Karpas-422 (cell line): ENCODE measurements around the gene PRC1. TPM values are rescaled to one million over a fixed set of nuclear protein-coding genes. Genes with fewer than 3 reads are reported as not detected.
"Not testable (repeated sequence)": the region's sequence is repeated elsewhere in the genome, so short reads cannot be mapped to it uniquely, and the experiment has no call there.

Source experiments
- DNase-seq: peaks from one replicate; pipeline ENCODE4 v3.0.0-alpha.2; 2015
- H2AFZ ChIP-seq: fragments of 200-600 bp; sonication (generic); 2 replicates; pipeline ENCODE4 v1.6.1; 2014; ENCODE audit warnings: antibody characterized with exemption, low read length, mixed read lengths
- H3K27ac ChIP-seq: fragments of 200-600 bp; sonication (generic); 2 replicates; pipeline ENCODE4 v1.5.1; 2014; ENCODE audit warnings: mild to moderate bottlenecking, low read length, moderate library complexity
- H3K27me3 ChIP-seq: fragments of 200-600 bp; sonication (generic); 2 replicates; pipeline ENCODE4 v1.6.1; 2014; ENCODE audit warnings: low read length, mixed read lengths
- H3K36me3 ChIP-seq: fragments of 200-600 bp; sonication (generic); 2 replicates; pipeline ENCODE4 v1.6.1; 2014; ENCODE audit warnings: low read length, mixed read lengths; ENCODE audit not compliant: insufficient read depth
- H3K4me1 ChIP-seq: fragments of 200-600 bp; sonication (generic); 2 replicates; pipeline ENCODE4 v1.6.1; 2014; ENCODE audit warnings: mild to moderate bottlenecking, low read length, mixed read lengths
- H3K4me2 ChIP-seq: fragments of 200-600 bp; sonication (generic); 2 replicates; pipeline ENCODE4 v1.6.1; 2014; ENCODE audit warnings: low read length, low read depth, mild to moderate bottlenecking; ENCODE audit not compliant: poor library complexity, severe bottlenecking
- H3K4me3 ChIP-seq: fragments of 200-600 bp; sonication (generic); 2 replicates; pipeline ENCODE4 v1.5.1; 2014; ENCODE audit warnings: mild to moderate bottlenecking, antibody characterized with exemption, low read length, mixed read lengths
- H3K79me2 ChIP-seq: fragments of 200-600 bp; sonication (generic); 2 replicates; pipeline ENCODE4 v1.6.1; 2014; ENCODE audit warnings: mild to moderate bottlenecking, low read length, mixed read lengths
- H3K9ac ChIP-seq: fragments of 200-600 bp; sonication (generic); 2 replicates; pipeline ENCODE4 v1.6.0; 2014; ENCODE audit warnings: low read length
- H3K9me2 ChIP-seq: fragments of 200-600 bp; sonication (generic), shearing (Covaris generic); replicated peaks from 2 replicates; pipeline ENCODE4 v1.6.0; 2014; ENCODE audit warnings: mild to moderate bottlenecking, low read length, moderate library complexity; ENCODE audit not compliant: insufficient read depth
- H3K9me3 ChIP-seq: fragments of 300-700, 200-600 bp; sonication (generic); 2 replicates; pipeline ENCODE4 v1.6.1; 2014; ENCODE audit warnings: low read length, mixed read lengths
- H4K20me1 ChIP-seq: fragments of 200-600 bp; sonication (generic); 2 replicates; pipeline ENCODE4 v1.6.1; 2014; ENCODE audit warnings: mild to moderate bottlenecking, antibody characterized with exemption, low read length, low read depth; ENCODE audit not compliant: insufficient read depth
- total RNA-seq: library from RNA; depleted of rRNA; stranded (reverse); fragments of >200 nt; shearing (Covaris generic); gene quantifications from 2 replicates; pipeline ENCODE4 v1.2.3, GENCODE V29; 2014; ENCODE audit warnings: low replicate concordance

The PRC1 gene
- total RNA-seq, 1 experiment from 2014 or later, result 87.5 TPM

DNA sequence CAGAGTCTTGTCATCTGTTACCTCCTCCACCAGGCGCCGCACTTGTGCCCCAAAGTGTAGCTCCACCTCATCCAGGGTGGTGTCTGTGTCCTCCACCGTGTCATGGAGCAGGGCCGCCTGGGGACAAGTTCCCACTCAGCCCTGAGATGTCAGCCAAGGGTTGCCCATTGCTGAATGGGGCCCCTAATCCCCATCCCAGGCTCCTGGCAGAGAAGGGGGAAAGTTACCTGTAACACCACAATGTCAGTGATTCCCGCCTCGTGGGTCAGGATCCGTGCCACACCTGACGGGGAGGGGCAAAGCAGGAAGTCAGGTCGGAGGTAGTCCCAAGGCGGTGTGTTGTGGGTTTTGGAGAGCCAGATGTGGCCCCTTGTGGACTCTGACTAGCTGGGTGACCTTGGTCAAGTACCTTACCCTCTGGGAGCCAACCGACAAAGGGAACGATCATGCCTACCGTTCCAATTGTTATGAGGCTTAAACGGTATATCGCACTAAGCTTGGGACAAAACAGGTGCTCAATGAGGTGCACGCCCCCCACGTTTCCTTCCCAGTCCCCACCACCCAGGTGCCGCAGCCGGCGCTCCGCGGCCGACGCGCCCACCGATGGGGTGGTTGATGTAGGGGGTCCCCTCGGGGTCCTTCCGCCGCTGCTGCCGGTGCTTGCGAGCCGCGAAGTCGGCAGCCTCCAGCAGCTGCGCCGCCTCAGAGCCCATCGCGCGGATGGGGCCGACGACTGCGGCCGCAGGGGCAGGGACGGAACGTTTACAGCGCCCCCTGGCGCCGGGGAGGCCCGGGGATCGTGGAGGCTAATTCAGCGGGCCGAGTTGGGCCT, 62.3 kb downstream of the PRC1 start, which contains the start of gene HDDC3:
HDDC3 (minus strand) TSS at position 722 of the 832 bp plus-strand sequence; CDS start at position 713, 9 bp downstream.
- peaks cover 63% of the 10 kb centered on the region for H3K4me1 ChIP-seq
- no peaks in the 10 kb centered on the region for H3K36me3 ChIP-seq
- peak within 1 kb of the TSS; percentile 84 for H3K27ac ChIP-seq
- H2AFZ ChIP-seq, result peak within 1 kb of the TSS; percentile 85; the same call in 1 of the 2 replicates
- H3K79me2 ChIP-seq, result peaks cover 36% of the 10 kb centered on the region
- H3K4me3 ChIP-seq, result peak within 1 kb of the TSS; percentile 87
- peak within 1 kb of the TSS; percentile 98 for H3K9ac ChIP-seq
- no peaks in the 10 kb centered on the region for H3K27me3 ChIP-seq
- H3K9me3 ChIP-seq, result no peaks in the 10 kb centered on the region
- peak within 1 kb of the TSS; percentile 93 for H3K4me2 ChIP-seq
- DNase-seq, result peak; percentile 96
- H3K9me2 ChIP-seq, result no peaks in the 10 kb centered on the region
- no peaks in the 10 kb centered on the region for H4K20me1 ChIP-seq

DNA sequence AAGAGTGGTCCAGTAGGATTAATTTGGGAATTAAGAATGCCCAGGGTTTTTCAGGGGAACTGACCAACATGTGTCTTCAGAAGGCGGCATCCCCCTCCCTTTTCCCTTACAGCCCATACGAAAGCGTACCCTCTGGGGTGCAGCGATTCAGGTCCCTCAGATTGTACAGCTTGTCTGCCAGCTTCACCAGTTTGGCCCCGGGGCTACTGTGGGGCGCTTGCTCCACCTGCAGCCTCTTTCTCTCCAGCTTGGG, 62.8 kb downstream of the PRC1 start:
- no peaks in the 10 kb centered on the region for H4K20me1 ChIP-seq
- no peaks in the 10 kb centered on the region for H3K27me3 ChIP-seq
- H3K27ac ChIP-seq, result peak overlapping the region; percentile 84
- H2AFZ ChIP-seq, result no peak overlapping the region
- DNase-seq, result no peak
- H3K36me3 ChIP-seq, result no peaks in the 10 kb centered on the region
- H3K9ac ChIP-seq, result peak overlapping the region; percentile 98
- peak overlapping the region; percentile 93 for H3K4me2 ChIP-seq
- H3K4me3 ChIP-seq, result peak overlapping the region; percentile 87
- no peaks in the 10 kb centered on the region for H3K9me2 ChIP-seq
- H3K4me1 ChIP-seq, result peaks cover 57% of the 10 kb centered on the region
- no peaks in the 10 kb centered on the region for H3K9me3 ChIP-seq
- peaks cover 31% of the 10 kb centered on the region for H3K79me2 ChIP-seq

DNA sequence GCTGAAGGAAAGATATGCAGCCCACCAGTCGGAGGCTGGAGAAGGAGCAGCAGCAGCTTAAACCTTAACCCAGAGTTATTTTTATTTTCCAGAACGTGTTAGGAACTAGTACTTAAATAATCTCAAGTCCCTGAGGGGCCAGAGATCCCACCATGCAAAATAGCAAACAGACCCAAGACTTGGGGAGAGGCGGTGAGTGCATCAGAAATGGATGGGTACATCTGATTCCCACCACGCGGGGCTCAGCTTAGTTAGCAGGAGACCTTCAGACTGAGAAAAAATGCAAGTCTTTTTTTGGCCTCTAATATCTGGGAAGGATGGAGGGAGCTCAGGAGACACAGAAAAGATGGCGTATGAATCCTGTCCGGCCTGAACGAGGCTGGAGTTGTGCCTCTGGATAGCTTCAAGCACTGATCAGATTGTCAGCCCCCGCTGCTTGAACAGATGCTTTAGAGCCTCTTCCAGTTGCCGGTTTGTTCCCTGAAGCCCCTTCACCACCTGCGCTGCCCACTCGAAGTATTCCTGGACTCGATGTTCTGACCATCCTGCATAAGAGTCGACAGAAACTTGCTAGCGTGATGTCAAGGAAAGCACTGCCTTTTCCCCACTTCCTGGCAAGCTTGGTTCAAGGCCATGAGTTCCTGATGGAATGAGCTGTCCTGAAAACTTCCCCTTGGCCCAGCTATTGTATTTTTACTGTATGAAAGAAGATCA, 63.3 kb downstream of the PRC1 start:
- no peaks in the 10 kb centered on the region for H4K20me1 ChIP-seq
- no peaks in the 10 kb centered on the region for H3K36me3 ChIP-seq
- peaks cover 26% of the 10 kb centered on the region for H3K79me2 ChIP-seq
- H3K4me2 ChIP-seq, result peak overlapping the region; percentile 93
- no peaks in the 10 kb centered on the region for H3K9me3 ChIP-seq
- peak; percentile 69 for DNase-seq
- H3K4me1 ChIP-seq, result peaks cover 52% of the 10 kb centered on the region
- H2AFZ ChIP-seq, result no peak overlapping the region; the same call in 1 of the 2 replicates
- H3K4me3 ChIP-seq, result peak overlapping the region; percentile 87
- H3K27ac ChIP-seq, result peak overlapping the region; percentile 84
- peak overlapping the region; percentile 98 for H3K9ac ChIP-seq
- no peaks in the 10 kb centered on the region for H3K27me3 ChIP-seq
- no peaks in the 10 kb centered on the region for H3K9me2 ChIP-seq

DNA sequence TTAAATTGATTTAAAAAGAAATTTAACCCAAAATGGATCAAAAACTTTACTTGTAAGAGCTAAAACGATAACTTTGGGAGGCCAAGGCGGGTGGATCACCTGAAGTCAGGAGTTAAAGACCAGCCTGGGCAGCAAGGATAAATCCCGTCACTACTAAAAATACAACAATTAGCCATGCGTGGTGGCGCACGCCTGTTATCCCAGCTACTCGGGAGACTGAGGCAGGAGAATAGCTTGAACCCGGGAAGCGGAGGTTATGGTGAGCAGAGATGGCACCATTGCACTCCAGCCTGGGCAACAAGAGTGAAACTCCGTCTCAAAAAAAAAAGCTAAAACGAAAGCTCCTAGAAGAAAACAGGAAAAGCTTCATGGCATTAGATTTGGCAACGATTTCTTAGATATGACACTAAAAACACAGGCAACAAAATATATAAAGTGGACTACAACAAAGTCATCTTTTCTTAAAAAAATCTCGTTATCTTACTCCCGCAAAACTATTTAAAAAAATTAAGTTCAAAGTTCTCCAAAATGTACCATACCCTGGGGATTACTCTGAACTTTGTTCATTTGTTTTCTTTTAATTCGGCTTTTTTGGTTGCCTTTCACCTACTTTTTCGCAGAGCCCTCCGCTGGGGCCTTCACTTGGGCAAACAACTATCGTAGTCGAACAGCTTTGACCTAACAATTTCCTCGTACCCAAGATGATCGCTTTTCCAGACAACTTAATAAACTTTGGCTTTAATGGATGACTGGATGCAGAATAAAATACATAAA, 64.9 kb downstream of the PRC1 start:
- peak overlapping the region; percentile 84 for H3K27ac ChIP-seq
- H3K9ac ChIP-seq, result peak overlapping the region; percentile 98
- peak overlapping the region; percentile 93 for H3K4me2 ChIP-seq
- H4K20me1 ChIP-seq, result no peaks in the 10 kb centered on the region
- H3K4me3 ChIP-seq, result peak overlapping the region; percentile 87
- no peaks in the 10 kb centered on the region for H3K9me2 ChIP-seq
- no peaks in the 10 kb centered on the region for H3K36me3 ChIP-seq
- H3K79me2 ChIP-seq, result peaks cover 17% of the 10 kb centered on the region; the same call in 1 of the 2 replicates
- H3K9me3 ChIP-seq, result no peaks in the 10 kb centered on the region
- peaks cover 45% of the 10 kb centered on the region for H3K4me1 ChIP-seq
- no peak overlapping the region for H2AFZ ChIP-seq
- DNase-seq, result peak; percentile 55
- no peaks in the 10 kb centered on the region for H3K27me3 ChIP-seq

GRCh38 chr15:90928106-90928505, 66.2 kb downstream of the PRC1 start:
- H2AFZ ChIP-seq, H4K20me1 ChIP-seq, H3K9ac ChIP-seq, H3K9me2 ChIP-seq, H3K9me3 ChIP-seq, DNase-seq, H3K36me3 ChIP-seq, H3K4me3 ChIP-seq, H3K27me3 ChIP-seq: not testable (repeated sequence)
- Histone ChIP-seq H3K4me1 (peaks cover 33% of the 10 kb centered on the region), H3K4me2 (peak overlapping the region; percentile 93), H3K79me2 (peaks cover 17% of the 10 kb centered on the region; the same call in 1 of the 2 replicates), H3K27ac (peak overlapping the region; percentile 84)

DNA sequence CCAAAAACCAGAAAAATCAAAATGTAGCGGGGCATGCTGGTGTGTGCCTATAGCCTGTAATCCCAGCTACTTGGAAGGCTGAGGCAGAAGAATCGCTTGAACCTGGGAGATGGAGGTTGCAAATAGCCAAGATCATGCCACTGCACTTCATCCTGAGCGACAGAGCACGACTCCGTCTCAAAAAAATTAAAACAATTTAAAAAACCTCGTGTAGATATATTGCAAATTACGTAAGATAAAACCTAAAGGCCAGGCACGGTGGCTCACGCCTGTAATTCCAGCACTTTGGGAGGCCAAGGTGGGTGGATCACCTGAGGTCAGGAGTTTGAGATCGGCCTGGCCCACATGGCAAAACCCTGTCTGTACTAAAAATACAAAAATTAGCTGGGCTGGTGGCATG, 67.6 kb downstream of the PRC1 start:
- peaks cover 17% of the 10 kb centered on the region; the same call in 1 of the 2 replicates for H3K79me2 ChIP-seq
- not testable (repeated sequence) for DNase-seq, H3K4me2 ChIP-seq, H3K9me3 ChIP-seq, H3K27ac ChIP-seq, H3K27me3 ChIP-seq, H3K4me3 ChIP-seq, H3K36me3 ChIP-seq, H2AFZ ChIP-seq, H4K20me1 ChIP-seq, H3K9me2 ChIP-seq, H3K9ac ChIP-seq
- H3K4me1 ChIP-seq, result peaks cover 26% of the 10 kb centered on the region

DNA sequence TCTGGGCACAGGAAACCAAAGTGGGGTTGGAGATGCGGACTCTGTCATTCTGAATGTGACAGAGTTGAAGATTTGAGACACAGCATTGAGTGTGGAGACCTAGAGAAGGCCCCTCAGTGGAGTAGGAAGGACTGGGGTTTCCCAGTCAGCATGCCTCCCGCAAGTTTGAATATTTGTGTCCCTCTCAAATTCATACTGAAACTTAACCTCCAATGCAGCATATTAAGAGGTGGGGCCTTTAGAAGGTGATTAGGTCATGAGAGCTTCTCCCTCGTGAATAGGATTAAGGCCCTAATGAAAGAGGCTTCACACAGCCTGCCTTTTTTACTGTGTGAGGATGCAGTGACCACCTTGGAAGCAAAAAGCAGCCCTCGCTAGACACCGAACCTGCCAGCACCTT, 70.0 kb downstream of the PRC1 start:
- no peak overlapping the region for H2AFZ ChIP-seq
- H3K36me3 ChIP-seq, result no peaks in the 10 kb centered on the region; the same call in 1 of the 2 replicates

More for the DNA sequence above, 70.0 kb downstream of the PRC1 start:
- Histone ChIP-seq H3K9me3 (no peaks in the 10 kb centered on the region), H3K4me1 (peaks cover 15% of the 10 kb centered on the region), H3K79me2 (peaks cover 8% of the 10 kb centered on the region; the same call in 1 of the 2 replicates), H3K9me2 (no peaks in the 10 kb centered on the region), H4K20me1 (no peaks in the 10 kb centered on the region), H3K27me3 (no peaks in the 10 kb centered on the region), H3K4me2 (no peak overlapping the region), H3K27ac (no peak overlapping the region), H3K9ac (no peak overlapping the region), H3K4me3 (no peak overlapping the region)
- DNase-seq, result no peak
